Neuronal stem cell (in vitro differentiated cells): Measurements from ENCODE around the gene LYST. TPM values are rescaled to one million over a fixed set of nuclear protein-coding genes. Genes with fewer than 3 reads are reported as not detected.
A peak's percentile ranks its signal among the peaks of the same experiment; 100 is the strongest.
"Not testable (repeated sequence)": the region's sequence is repeated elsewhere in the genome, so short reads cannot be mapped to it uniquely, and the experiment has no call there.

ENCODE experiments used
- DNase-seq: peaks from one replicate; pipeline ENCODE4 v3.0.0-alpha.2; 2013; ENCODE audit warnings: low spot score
- H2AFZ ChIP-seq: one replicate; pipeline ENCODE4 v1.6.1; 2013; ENCODE audit warnings: mild to moderate bottlenecking, low read length, inconsistent platforms
- H2AK5ac ChIP-seq: 2 replicates; pipeline ENCODE4 v1.6.1; 2013; ENCODE audit warnings: low read depth, mild to moderate bottlenecking, inconsistent platforms, low read length, moderate library complexity, mixed read lengths
- H2BK120ac ChIP-seq: 2 replicates; pipeline ENCODE4 v1.6.1; 2013; ENCODE audit warnings: low read depth, mild to moderate bottlenecking, inconsistent platforms, low read length, moderate library complexity, mixed read lengths
- H2BK12ac ChIP-seq: one replicate; pipeline ENCODE4 v1.6.1; 2013; ENCODE audit warnings: low read length, inconsistent platforms
- H2BK15ac ChIP-seq: 2 replicates; pipeline ENCODE4 v1.6.1; 2013; ENCODE audit warnings: mild to moderate bottlenecking, low read length, inconsistent platforms, mixed read lengths
- H2BK5ac ChIP-seq: one replicate; pipeline ENCODE4 v1.6.1; 2013; ENCODE audit warnings: inconsistent platforms, mild to moderate bottlenecking, low read length, moderate library complexity
- H3K14ac ChIP-seq: one replicate; pipeline ENCODE4 v1.6.1; 2013; ENCODE audit warnings: low read length, inconsistent platforms
- H3K18ac ChIP-seq: 2 replicates; pipeline ENCODE4 v1.6.1; 2013; ENCODE audit warnings: low read length, inconsistent platforms
- H3K23ac ChIP-seq: 2 replicates; pipeline ENCODE4 v1.6.1; 2013; ENCODE audit warnings: low read depth, mild to moderate bottlenecking, mixed read lengths, low read length, inconsistent platforms; ENCODE audit not compliant: poor library complexity
- H3K27ac ChIP-seq: replicated peaks from 3 replicates; pipeline ENCODE4 v1.5.1; 2013; ENCODE audit warnings: low read length, inconsistent platforms
- H3K27me3 ChIP-seq, 3 experiments: 2 replicates each; pipeline ENCODE4 v1.6.1; 2013; ENCODE audit warnings: low read length in 3 of 3, mild to moderate bottlenecking in 2 of 3, inconsistent platforms in 1 of 3, low read depth in 1 of 3, mixed read lengths in 1 of 3, moderate library complexity in 1 of 3; ENCODE audit not compliant: control insufficient read depth in 3 of 3, insufficient read depth in 3 of 3
- H3K36me3 ChIP-seq, 2 donors: replicated peaks in 1 of 2; 2 replicates each; pipeline ENCODE4 v1.6.1; 2013; ENCODE audit warnings: low read length in 2 of 2; ENCODE audit not compliant: control insufficient read depth in 2 of 2, insufficient read depth in 2 of 2
- H3K4ac ChIP-seq: 2 replicates; pipeline ENCODE4 v1.6.1; 2013; ENCODE audit warnings: inconsistent platforms, mild to moderate bottlenecking, low read length, moderate library complexity
- H3K4me1 ChIP-seq, 2 donors: 1 replicate in 1 of 2; 2 replicates in 1 of 2; pipeline ENCODE4 v1.6.1; 2013; ENCODE audit warnings: low read length in 2 of 2, low read depth in 1 of 2; ENCODE audit not compliant: control insufficient read depth in 2 of 2, insufficient read depth in 1 of 2
- H3K4me2 ChIP-seq: one replicate; pipeline ENCODE4 v1.6.1; 2013; ENCODE audit warnings: mild to moderate bottlenecking, low read length, inconsistent platforms; ENCODE audit not compliant: insufficient read depth, poor library complexity, severe bottlenecking
- H3K4me3 ChIP-seq, 2 donors: 2 replicates each; pipeline ENCODE4 v1.5.1; 2013; ENCODE audit warnings: low read length in 2 of 2, mild to moderate bottlenecking in 2 of 2, inconsistent platforms in 1 of 2, moderate library complexity in 1 of 2
- H3K79me1 ChIP-seq: one replicate; pipeline ENCODE4 v1.6.1; 2013; ENCODE audit warnings: low read depth, mild to moderate bottlenecking, inconsistent platforms, low read length, moderate library complexity
- H3K9ac ChIP-seq: one replicate; pipeline ENCODE4 v1.6.1; 2013; ENCODE audit warnings: mild to moderate bottlenecking, low read depth, low read length, inconsistent platforms; ENCODE audit not compliant: poor library complexity
- H3K9me3 ChIP-seq, 2 donors: replicated peaks in 1 of 2; 2 replicates each; pipeline versions ENCODE3 to v1.6.1; 2013; ENCODE audit warnings: low read length in 2 of 2, mild to moderate bottlenecking in 2 of 2, inconsistent platforms in 1 of 2, low read depth in 1 of 2, mixed read lengths in 1 of 2, moderate library complexity in 1 of 2; ENCODE audit not compliant: control insufficient read depth in 2 of 2, insufficient read depth in 1 of 2
- H4K8ac ChIP-seq: one replicate; pipeline ENCODE4 v1.6.1; 2013; ENCODE audit warnings: low read depth, mild to moderate bottlenecking, inconsistent platforms, low read length, moderate library complexity
- H4K91ac ChIP-seq: one replicate; pipeline ENCODE4 v1.6.1; 2013; ENCODE audit warnings: low read length, low read depth, mild to moderate bottlenecking, inconsistent platforms; ENCODE audit not compliant: poor library complexity
- WGBS, 2 donors: extraction: QIAGEN DNeasy Blood & Tissue Kit; methylation state at CpG; one replicate each; pipeline ENCODE4 v1.1.7; 2013; ENCODE audit warnings: missing lambda C conversion rate in 2 of 2, mixed read lengths in 1 of 2; ENCODE audit not compliant: insufficient read length in 2 of 2, insufficient replicate concordance in 1 of 2; ENCODE audit errors: extremely low coverage in 2 of 2; 5-methylcytosine and 5-hydroxymethylcytosine counted together
- polyA plus RNA-seq, 2 experiments: library from polyadenylated mRNA; stranded (reverse); fragments of 200-250 nt; gene quantifications; one replicate each; pipeline ENCODE4 v1.2.3, GENCODE V29; 2013

Gene LYST
- polyA plus RNA-seq (2013, experiment 1 of 2), result 2.1 TPM
- 1.4 TPM for polyA plus RNA-seq (2013, experiment 2 of 2)

- peaks cover 3% of the 10 kb centered on the region in 2 donors for H3K4me1 ChIP-seq
- DNase-seq, result peak; percentile 44
- peaks cover 0 to 10% (median 5%) of the 10 kb centered on the region in 3 experiments for H3K27me3 ChIP-seq
- H3K4ac ChIP-seq, result no peak within 1 kb of the TSS
- no peak within 1 kb of the TSS for H2AK5ac ChIP-seq
- no CpG with 5 or more reads among the region's 71 CpGs for WGBS, 2 donors
- peak within 1 kb of the TSS; percentile 91 for H3K9ac ChIP-seq
- no peak within 1 kb of the TSS for H2BK15ac ChIP-seq
- peak within 1 kb of the TSS; percentile 100 for H3K4me2 ChIP-seq
- H2BK12ac ChIP-seq, result peak within 1 kb of the TSS; percentile 58
- H2BK120ac ChIP-seq, result no peak within 1 kb of the TSS
- no peak within 1 kb of the TSS for H3K14ac ChIP-seq
- H2AFZ ChIP-seq, result peak within 1 kb of the TSS; percentile 96
- no peaks in the 10 kb centered on the region for H3K9me3 ChIP-seq
- peak within 1 kb of the TSS; percentile 90 to 91 for H3K4me3 ChIP-seq
- H3K18ac ChIP-seq, result peak within 1 kb of the TSS; percentile 92
- peak within 1 kb of the TSS; percentile 73 for H3K23ac ChIP-seq
- H4K91ac ChIP-seq, result no peak within 1 kb of the TSS
- H3K36me3 ChIP-seq, result no peaks in the 10 kb centered on the region
- no peak within 1 kb of the TSS for H4K8ac ChIP-seq
- peak within 1 kb of the TSS; percentile 78 for H3K27ac ChIP-seq
- H2BK5ac ChIP-seq, result peak within 1 kb of the TSS; percentile 82
- no peaks in the 10 kb centered on the region for H3K79me1 ChIP-seq
Measured at GRCh38 chr1:235866205-235866912, at the start of gene LYST. Gene LYST (minus strand): TSS chr1:235866906. CDS start chr1:235830417, 36,489 bp downstream.

- H3K18ac ChIP-seq, result not testable (repeated sequence)
- H3K4me1 ChIP-seq, result peaks cover 6 to 14% of the 10 kb centered on the region in 2 donors
Measured at GRCh38 chr1:235915489-235915888, 48.8 kb upstream of the LYST start.

GRCh38 chr1:235913311-235913710 lies 46.6 kb upstream of the LYST start:
- Histone ChIP-seq H3K36me3 (no peaks in the 10 kb centered on the region), H4K8ac (no peak overlapping the region), H3K27ac (no peak overlapping the region), H2BK120ac (no peak overlapping the region), H3K4me1 (peaks cover 7 to 17% of the 10 kb centered on the region in 2 donors), H2AFZ (no peak overlapping the region), H3K14ac (no peak overlapping the region), H3K4me2 (no peak overlapping the region), H3K18ac (no peak overlapping the region), H4K91ac (no peak overlapping the region), H2AK5ac (no peak overlapping the region), H3K9ac (no peak overlapping the region), H2BK12ac (no peak overlapping the region), H2BK15ac (no peak overlapping the region), H3K23ac (no peak overlapping the region), H3K4ac (no peak overlapping the region), H2BK5ac (no peak overlapping the region), H3K4me3 (no peak overlapping the region), H3K79me1 (no peaks in the 10 kb centered on the region), H3K9me3 (no peaks in the 10 kb centered on the region), H3K27me3 (peaks cover 0 to 4% (median 0%) of the 10 kb centered on the region in 3 experiments)
- DNase-seq, result no peak
- WGBS, 2 donors, result no CpG with 5 or more reads among the region's 1 CpG

More at GRCh38 chr1:235915489-235915888, 48.8 kb upstream of the LYST start:
- not testable (repeated sequence) for H3K9ac ChIP-seq, DNase-seq, H2AK5ac ChIP-seq, H3K36me3 ChIP-seq, H3K27me3 ChIP-seq, H3K27ac ChIP-seq, H3K4me3 ChIP-seq, H3K23ac ChIP-seq, H2AFZ ChIP-seq, H3K9me3 ChIP-seq, H2BK120ac ChIP-seq, H3K4me2 ChIP-seq, H2BK5ac ChIP-seq, H4K8ac ChIP-seq, H3K4ac ChIP-seq, H4K91ac ChIP-seq, H3K79me1 ChIP-seq, H2BK15ac ChIP-seq, H2BK12ac ChIP-seq, H3K14ac ChIP-seq
- WGBS, 2 donors, result no CpG with 5 or more reads among the region's 4 CpGs

GRCh38 chr1:235911876-235912275 lies 45.2 kb upstream of the LYST start:
- DNase-seq, result no peak
- Histone ChIP-seq H2BK15ac (no peak overlapping the region), H3K4me3 (no peak overlapping the region), H3K4me2 (no peak overlapping the region), H3K79me1 (no peaks in the 10 kb centered on the region), H3K14ac (no peak overlapping the region), H3K9ac (no peak overlapping the region), H4K8ac (no peak overlapping the region), H2AK5ac (no peak overlapping the region), H3K9me3 (no peaks in the 10 kb centered on the region), H3K36me3 (no peaks in the 10 kb centered on the region), H3K23ac (no peak overlapping the region), H3K27me3 (peaks cover 0 to 4% (median 0%) of the 10 kb centered on the region in 3 experiments), H2BK12ac (no peak overlapping the region), H2BK120ac (no peak overlapping the region), H3K4ac (no peak overlapping the region), H2BK5ac (no peak overlapping the region), H4K91ac (no peak overlapping the region), H3K18ac (no peak overlapping the region), H3K4me1 (peaks cover 7 to 17% of the 10 kb centered on the region in 2 donors), H3K27ac (no peak overlapping the region), H2AFZ (no peak overlapping the region)
- no CpG with 5 or more reads among the region's 6 CpGs for WGBS, 2 donors
